GM18498 (cell line): ENCODE data around the gene RING1.
"Not testable (repeated sequence)": the region's sequence is repeated elsewhere in the genome, so short reads cannot be mapped to it uniquely, and the experiment has no call there.

ENCODE experiments used
- ATAC-seq: cut with Tn5 transposase; IDR thresholded peaks from one replicate; pipeline ENCODE4 v1.9.1; 2021; ENCODE audit warnings: mild to moderate bottlenecking, moderate library complexity; ENCODE audit not compliant: unreplicated experiment

The RING1 gene

GRCh38 chr6:33205191-33206026 lies 2.9 kb upstream of the RING1 start:
- no peak for ATAC-seq

DNA sequence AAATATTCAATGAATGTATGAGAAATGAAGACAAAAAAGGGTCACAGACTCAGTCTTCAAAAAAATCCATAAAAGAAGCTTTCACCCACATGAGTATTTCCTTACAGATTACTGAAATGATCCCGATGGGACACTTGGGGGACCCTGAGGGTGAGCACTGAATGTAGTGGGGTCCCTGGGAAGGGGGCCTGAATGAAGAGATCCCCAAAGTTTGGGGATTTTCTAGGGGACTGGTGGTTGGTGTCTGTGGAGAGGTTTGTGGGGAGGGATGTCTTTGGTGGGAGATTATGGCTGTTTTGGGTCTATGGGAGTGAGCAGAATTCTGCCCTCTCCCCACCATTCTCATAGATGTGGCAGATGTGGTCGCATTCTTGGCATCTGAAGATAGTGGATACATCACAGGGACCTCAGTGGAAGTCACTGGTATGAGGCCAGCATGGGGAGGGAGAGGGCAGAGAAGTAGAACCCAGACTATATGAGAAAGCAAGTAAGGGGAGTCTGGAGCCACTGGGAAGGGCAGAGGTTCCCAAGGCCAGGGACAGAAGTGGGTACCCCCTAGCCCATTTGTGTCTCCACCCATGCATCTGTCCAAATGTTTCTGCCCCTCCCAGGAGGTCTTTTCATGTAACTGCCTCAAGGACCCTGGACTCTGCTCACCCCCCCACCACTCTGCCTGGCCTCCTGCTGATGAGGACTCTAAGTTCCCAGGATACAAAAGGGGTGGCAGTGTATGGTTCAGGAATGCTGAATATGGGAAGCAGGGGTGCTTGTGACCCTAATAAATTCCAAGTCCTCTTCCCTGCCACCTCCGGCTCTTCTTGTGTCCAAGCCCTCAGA lies 2.1 kb upstream of the RING1 start:
- ATAC-seq, result no peak

GRCh38 chr6:33206864-33207551 lies 1.3 kb upstream of the RING1 start:
- ATAC-seq, result no peak

DNA sequence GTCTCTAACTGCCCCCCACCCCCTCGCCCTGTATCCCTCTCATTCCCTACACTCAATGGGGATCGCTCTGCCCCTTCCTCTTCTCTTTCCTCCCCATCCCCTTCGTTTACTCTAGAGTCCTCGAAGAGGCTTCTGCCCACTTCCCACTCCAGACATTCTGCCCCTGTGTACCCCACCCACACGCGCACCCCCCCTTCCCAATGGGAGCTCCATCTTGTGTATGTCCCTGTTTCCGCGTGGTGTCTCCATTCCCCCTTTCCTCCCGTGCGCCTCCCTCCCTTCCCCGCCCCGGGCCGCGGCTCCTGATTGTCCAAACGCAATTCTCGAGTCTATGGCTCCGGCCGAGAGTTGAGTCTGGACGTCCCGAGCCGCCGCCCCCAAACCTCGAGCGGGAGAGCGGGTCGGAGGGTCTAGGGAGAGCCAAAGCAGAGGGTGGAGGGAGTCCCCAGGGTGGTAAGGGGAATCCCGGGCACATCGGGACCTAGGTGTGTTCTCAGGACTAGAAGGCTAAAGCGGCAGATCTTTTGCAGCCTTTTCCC lies 679 bp upstream of the RING1 start:
- ATAC-seq, result no peak

- ATAC-seq, result no peak
These were observed 1.6 kb downstream of the RING1 start for GRCh38 chr6:33209856-33210255.

DNA sequence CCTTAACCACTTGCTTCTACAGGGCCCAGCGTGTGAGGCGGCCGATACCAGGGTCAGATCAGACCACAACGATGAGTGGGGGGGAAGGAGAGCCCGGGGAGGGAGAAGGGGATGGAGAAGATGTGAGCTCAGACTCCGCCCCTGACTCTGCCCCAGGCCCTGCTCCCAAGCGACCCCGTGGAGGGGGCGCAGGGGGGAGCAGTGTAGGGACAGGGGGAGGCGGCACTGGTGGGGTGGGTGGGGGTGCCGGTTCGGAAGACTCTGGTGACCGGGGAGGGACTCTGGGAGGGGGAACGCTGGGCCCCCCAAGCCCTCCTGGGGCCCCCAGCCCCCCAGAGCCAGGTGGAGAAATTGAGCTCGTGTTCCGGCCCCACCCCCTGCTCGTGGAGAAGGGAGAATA lies 2.8 kb downstream of the RING1 start:
- no peak for ATAC-seq

GRCh38 chr6:33211666-33212422 lies 3.5 kb downstream of the RING1 start:
- no peak for ATAC-seq

- no peak for ATAC-seq
These were observed 4.5 kb downstream of the RING1 start for GRCh38 chr6:33212857-33213165.

DNA sequence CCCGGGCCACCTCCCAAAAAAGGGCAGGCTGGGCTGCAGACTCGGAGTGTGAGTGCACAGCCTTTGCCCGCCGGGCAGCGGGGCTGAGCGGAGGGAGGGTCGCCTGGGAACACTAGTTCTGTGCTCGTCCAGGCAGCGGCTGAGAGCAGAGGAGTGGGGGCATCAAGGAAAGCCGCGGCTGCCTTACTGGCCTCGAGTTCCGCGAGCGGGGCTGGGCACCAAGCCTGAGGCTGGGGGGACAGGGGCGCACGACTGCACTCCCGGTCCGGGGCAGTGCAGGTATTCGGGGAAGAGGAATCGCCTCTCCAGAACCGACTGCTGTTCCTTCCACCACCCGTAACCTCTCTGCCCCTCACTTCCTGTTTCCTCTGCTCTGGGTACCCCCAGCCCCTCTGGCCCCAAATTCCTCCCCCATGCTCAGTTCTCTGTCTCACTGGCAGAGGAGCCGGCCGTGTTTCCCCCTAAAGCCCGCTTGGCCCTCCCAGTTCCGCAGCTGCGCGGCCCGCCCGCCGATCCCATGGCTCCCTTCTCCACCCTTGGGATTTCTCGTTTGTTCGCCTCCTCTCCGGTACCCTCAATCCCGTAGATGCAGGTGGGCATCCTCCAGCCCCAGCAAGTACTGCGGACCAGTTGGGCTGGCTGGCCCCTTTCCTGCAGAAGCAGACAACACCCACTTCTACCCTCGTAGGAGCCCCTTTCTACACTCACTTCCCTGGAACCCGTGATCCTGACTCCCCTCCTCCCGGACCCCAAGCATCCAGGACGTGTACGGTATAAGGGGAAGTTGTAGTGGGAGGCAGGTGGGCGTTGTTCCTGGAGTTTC lies 5.1 kb downstream of the RING1 start:
- ATAC-seq, result no peak

DNA sequence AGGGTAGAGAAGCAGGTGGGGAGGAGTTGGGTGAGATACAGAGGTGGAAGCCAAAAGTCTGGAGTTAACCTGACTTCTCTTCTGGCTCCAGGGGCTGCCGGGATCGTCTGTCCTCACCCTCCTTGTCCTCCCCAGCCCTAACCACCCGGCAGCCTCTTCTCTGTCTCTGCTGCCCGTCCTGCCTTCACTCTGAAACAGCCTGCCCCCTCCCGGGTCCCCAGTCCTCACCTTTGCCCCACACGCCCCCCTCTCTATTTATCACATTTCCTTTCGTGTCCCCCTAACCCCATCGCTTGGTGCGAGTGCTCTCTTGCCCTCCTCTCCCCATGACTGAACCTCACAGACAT lies 5.7 kb downstream of the RING1 start:
- ATAC-seq, result no peak

DNA sequence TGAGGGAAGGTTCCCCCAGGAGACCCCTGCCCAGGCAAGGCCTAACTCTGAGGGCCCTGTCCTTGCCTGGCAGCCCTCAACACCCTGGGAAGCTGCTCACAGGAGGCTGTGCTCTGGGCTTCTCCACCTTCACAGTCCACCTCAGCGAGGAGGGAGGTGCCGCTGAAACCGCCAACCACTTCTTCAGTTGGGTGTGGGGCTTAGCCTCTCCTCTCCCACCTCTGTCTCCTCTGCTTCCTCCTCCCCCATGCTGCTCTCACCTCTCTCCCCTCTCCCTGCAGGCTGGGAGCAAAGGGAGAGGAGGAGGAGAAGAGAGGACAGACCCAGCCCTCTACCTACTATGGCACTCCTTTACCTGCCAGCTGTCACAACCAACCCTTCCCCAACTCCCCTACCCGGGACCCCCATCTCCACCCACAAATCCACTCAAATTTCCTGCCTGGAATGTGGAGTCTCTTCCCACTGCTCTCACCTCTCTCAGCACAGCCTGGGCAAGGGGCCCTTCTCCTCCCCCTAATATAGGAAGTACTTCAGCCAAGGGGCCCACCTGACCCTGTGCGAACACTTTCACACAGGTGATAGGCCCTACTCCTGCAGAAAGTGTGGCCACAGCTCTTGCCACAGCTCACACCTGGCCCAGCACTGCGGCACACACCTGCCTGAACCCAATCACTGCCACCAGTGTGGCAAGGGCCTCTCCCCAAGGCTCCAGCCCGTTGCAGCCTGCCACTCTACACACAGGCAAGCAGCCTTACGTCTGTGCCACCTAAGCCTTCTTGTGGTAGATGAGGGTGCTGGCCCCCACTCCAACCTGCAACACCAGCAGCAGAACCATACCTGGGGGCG lies 7.2 kb downstream of the RING1 start:
- ATAC-seq, result no peak

DNA sequence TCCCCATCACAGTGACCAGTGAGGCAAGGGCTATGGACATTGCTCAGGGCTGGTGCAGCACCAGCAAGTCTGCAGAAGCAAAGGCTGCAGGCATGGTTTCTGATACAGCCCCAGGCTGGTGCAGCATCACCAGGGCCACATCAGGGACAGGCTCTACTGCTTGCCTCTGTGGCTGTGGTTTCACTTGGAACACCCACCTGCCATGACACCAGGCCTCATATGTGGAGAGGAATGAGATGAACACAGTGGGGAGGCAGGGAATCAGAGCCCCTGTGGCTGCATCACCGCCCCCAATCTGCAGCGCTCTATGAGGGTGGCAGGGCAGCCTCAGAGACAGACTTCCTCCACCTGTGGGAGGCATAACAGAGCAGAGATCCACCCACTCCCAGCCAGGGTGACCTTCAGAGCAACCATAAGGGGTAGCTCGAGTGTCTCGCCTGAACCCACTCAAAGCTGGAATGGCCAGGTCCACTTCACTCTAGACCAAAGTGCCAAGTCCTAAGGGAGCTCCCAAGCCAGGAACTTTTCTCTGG lies 7.9 kb downstream of the RING1 start:
- ATAC-seq, result no peak

- no peak for ATAC-seq
These were observed 8.9 kb downstream of the RING1 start for GRCh38 chr6:33217246-33217645.

GRCh38 chr6:33217681-33218080 lies 9.4 kb downstream of the RING1 start:
- ATAC-seq, result no peak

DNA sequence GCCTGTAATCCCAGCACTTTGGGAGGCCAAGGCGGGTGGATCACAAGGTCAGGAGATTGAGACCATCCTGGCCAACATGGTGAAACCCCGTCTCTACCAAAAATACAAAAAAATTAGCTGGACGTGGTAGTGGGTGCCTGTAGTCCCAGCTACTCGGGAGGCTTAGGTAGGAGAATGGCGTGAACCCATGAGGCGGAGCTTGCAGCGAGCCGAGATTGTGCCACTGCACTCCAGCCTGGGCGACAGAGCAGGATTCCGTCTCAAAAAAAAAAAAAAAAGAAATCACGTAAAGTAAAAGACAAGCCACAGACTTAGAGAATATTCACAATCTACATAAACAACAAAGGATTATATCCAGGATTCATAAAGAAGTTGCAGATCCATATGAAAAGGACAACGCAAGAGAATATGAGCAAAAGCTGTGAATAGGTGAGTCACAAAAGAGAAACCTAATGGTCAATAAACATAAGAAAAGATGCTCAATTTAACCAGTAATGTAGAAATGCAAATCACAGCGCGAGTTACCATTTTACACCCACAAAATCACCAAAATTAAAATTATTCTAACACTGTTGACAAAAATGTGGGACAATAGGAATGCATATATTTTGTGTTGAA lies 18.3 kb downstream of the RING1 start:
- ATAC-seq, result not testable (repeated sequence)

DNA sequence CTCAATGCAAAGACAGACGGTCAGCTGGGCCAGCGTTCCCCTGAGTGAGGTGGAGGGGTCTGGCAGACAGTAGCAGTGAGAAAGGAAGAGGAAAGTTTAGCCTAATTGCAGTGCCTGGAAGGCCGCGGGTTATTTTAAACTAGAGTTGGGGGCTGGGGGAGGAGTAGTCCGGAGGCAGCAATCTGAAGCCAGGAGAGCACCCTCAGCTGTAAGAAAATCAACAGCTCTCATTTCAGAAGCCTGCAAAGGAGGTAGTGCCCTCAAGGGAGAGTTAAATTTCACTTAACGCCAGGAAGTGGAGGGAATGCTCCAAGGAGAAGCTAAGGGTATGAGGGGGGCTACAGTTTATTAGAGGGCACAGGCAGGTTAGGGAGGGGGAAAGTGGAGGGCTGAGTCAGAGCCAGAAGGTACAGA lies 26.9 kb downstream of the RING1 start:
- no peak for ATAC-seq

DNA sequence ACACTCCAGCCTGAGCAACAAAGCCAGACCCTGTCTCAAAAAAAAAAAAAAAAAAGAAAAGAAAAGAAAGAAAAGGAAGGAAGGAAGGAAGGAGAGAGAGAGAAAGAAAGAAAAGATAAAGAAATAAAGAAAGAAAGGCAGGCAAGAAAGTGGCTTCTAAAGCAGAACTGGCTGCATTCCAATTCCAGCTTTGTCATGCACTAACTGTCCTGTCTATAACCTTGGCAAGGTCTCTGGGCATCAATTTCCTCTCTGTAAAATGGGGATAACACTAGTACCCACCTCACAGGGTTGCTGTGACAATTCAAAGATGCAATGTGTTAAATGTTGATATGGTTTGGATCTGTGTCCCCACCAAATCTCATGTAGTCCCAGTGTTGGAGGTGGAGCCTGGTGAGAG lies 28.0 kb downstream of the RING1 start:
- no peak for ATAC-seq

- no peak for ATAC-seq
These were observed 28.6 kb downstream of the RING1 start for GRCh38 chr6:33236852-33237251.
